ENCODE measurements around the gene OTOF.

OTOF gene

GRCh38 chr2:26515771-26516170, 37.8 kb upstream of the OTOF start:
- no peak overlapping the region for H3K9ac ChIP-seq (ENCODE audit: low read depth, low read length)
- H3K4me1 ChIP-seq (ENCODE audit: control insufficient read depth, insufficient read depth, low read length): no peaks in the 10 kb centered on the region
- no peak overlapping the region for H3K4me3 ChIP-seq (ENCODE audit: low read depth, low read length)
- no peaks in the 10 kb centered on the region for H3K36me3 ChIP-seq (ENCODE audit: control insufficient read depth, insufficient read depth, low read length)
- H3K9me3 ChIP-seq (ENCODE audit: control insufficient read depth, insufficient read depth, low read length): no peaks in the 10 kb centered on the region
- no peaks in the 10 kb centered on the region for H3K27me3 ChIP-seq (ENCODE audit: control insufficient read depth, insufficient read depth, low read length)

- H3K4me1 ChIP-seq (ENCODE audit: control insufficient read depth, insufficient read depth, low read length): no peaks in the 10 kb centered on the region
These were observed 36.1 kb upstream of the OTOF start for GRCh38 chr2:26514045-26514444.

GRCh38 chr2:26513261-26513660, 35.3 kb upstream of the OTOF start:
- H3K4me3 ChIP-seq (ENCODE audit: low read depth, low read length): no peak overlapping the region
- no peaks in the 10 kb centered on the region for H3K36me3 ChIP-seq (ENCODE audit: control insufficient read depth, insufficient read depth, low read length)
- H3K27me3 ChIP-seq (ENCODE audit: control insufficient read depth, insufficient read depth, low read length): no peaks in the 10 kb centered on the region
- no peak overlapping the region for H3K9ac ChIP-seq (ENCODE audit: low read depth, low read length)
- H3K9me3 ChIP-seq (ENCODE audit: control insufficient read depth, insufficient read depth, low read length): no peaks in the 10 kb centered on the region
- no peaks in the 10 kb centered on the region for H3K4me1 ChIP-seq (ENCODE audit: control insufficient read depth, insufficient read depth, low read length)

More at GRCh38 chr2:26514045-26514444, 36.1 kb upstream of the OTOF start:
- no peak overlapping the region for H3K9ac ChIP-seq (ENCODE audit: low read depth, low read length)
- no peaks in the 10 kb centered on the region for H3K27me3 ChIP-seq (ENCODE audit: control insufficient read depth, insufficient read depth, low read length)
- no peak overlapping the region for H3K4me3 ChIP-seq (ENCODE audit: low read depth, low read length)
- H3K9me3 ChIP-seq (ENCODE audit: control insufficient read depth, insufficient read depth, low read length): no peaks in the 10 kb centered on the region
- H3K36me3 ChIP-seq (ENCODE audit: control insufficient read depth, insufficient read depth, low read length): no peaks in the 10 kb centered on the region

GRCh38 chr2:26511466-26511865, 33.5 kb upstream of the OTOF start:
- no peak overlapping the region for H3K9ac ChIP-seq (ENCODE audit: low read depth, low read length)
- no peaks in the 10 kb centered on the region for H3K36me3 ChIP-seq (ENCODE audit: control insufficient read depth, insufficient read depth, low read length)
- no peaks in the 10 kb centered on the region for H3K9me3 ChIP-seq (ENCODE audit: control insufficient read depth, insufficient read depth, low read length)
- H3K27me3 ChIP-seq (ENCODE audit: control insufficient read depth, insufficient read depth, low read length): peaks cover 2% of the 10 kb centered on the region
- H3K4me3 ChIP-seq (ENCODE audit: low read depth, low read length): no peak overlapping the region
- H3K4me1 ChIP-seq (ENCODE audit: control insufficient read depth, insufficient read depth, low read length): no peaks in the 10 kb centered on the region

DNA sequence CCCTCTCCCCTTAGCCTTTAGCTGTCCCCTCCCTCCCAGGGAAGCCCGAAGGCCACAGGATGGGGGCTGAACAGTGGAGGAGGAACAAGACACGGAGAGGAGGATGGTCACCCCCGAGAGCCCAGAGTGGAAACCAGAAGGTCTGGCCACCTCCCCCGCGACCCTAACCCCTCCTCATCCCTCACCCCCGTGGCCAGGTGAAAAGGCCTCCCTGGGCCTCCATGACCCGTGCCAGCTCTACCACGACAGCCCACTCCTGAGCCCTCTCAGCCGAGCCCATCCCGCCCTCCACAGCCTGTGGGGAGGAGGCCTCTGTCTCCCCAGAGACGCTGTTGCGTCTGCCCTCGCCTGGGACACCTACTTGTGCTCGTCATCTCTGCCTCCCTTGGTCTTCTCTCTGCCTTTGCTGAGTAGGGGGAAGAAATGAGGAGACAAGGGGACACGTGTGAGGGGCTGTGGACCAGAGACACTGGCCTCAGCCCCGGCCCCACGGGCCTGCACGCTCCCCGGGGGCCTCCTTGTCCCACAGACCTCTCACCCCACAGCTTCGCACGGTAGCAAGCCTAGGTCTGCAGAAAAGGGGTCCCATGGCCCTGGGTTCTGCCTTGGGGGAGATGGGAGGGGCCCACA, 32.5 kb upstream of the OTOF start:
- Histone ChIP-seq H3K27me3 (ENCODE audit: control insufficient read depth, insufficient read depth, low read length) (peaks cover 3% of the 10 kb centered on the region), H3K9ac (ENCODE audit: low read depth, low read length) (no peak overlapping the region), H3K36me3 (ENCODE audit: control insufficient read depth, insufficient read depth, low read length) (no peaks in the 10 kb centered on the region), H3K4me1 (ENCODE audit: control insufficient read depth, insufficient read depth, low read length) (no peaks in the 10 kb centered on the region), H3K9me3 (ENCODE audit: control insufficient read depth, insufficient read depth, low read length) (no peaks in the 10 kb centered on the region), H3K4me3 (ENCODE audit: low read depth, low read length) (no peak overlapping the region)

- no peaks in the 10 kb centered on the region for H3K9me3 ChIP-seq (ENCODE audit: control insufficient read depth, insufficient read depth, low read length)
- H3K36me3 ChIP-seq (ENCODE audit: control insufficient read depth, insufficient read depth, low read length): no peaks in the 10 kb centered on the region
- no peaks in the 10 kb centered on the region for H3K4me1 ChIP-seq (ENCODE audit: control insufficient read depth, insufficient read depth, low read length)
- no peak overlapping the region for H3K4me3 ChIP-seq (ENCODE audit: low read depth, low read length)
- no peak overlapping the region for H3K9ac ChIP-seq (ENCODE audit: low read depth, low read length)
- H3K27me3 ChIP-seq (ENCODE audit: control insufficient read depth, insufficient read depth, low read length): peaks cover 12% of the 10 kb centered on the region
These were observed 31.2 kb upstream of the OTOF start for GRCh38 chr2:26509141-26509540.

DNA sequence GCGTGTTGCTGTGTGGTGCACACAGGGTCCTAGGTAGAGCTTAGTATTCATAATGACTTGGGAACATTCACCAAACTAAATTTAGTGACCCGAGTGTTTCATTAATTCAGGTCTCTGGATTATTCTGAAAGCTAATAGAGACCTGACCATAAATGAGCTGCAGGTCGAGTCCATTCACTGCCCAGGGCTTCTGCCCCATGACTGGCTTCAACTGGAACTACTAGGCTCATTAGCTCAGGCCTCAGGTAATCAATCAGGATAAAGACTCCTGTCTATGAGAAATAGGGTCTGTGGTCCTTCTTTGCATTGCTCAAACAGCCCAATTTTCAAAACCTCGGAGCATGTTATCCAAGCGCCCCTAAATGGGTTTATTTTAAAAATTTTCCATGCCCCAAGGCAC, 30.0 kb upstream of the OTOF start:
- H3K9me3 ChIP-seq (ENCODE audit: control insufficient read depth, insufficient read depth, low read length): no peaks in the 10 kb centered on the region
- H3K4me1 ChIP-seq (ENCODE audit: control insufficient read depth, insufficient read depth, low read length): peaks cover 5% of the 10 kb centered on the region
- peaks cover 16% of the 10 kb centered on the region for H3K27me3 ChIP-seq (ENCODE audit: control insufficient read depth, insufficient read depth, low read length)
- no peaks in the 10 kb centered on the region for H3K36me3 ChIP-seq (ENCODE audit: control insufficient read depth, insufficient read depth, low read length)
- H3K4me3 ChIP-seq (ENCODE audit: low read depth, low read length): no peak overlapping the region
- H3K9ac ChIP-seq (ENCODE audit: low read depth, low read length): no peak overlapping the region

- no peak overlapping the region for H3K4me3 ChIP-seq (ENCODE audit: low read depth, low read length)
- peaks cover 16% of the 10 kb centered on the region for H3K27me3 ChIP-seq (ENCODE audit: control insufficient read depth, insufficient read depth, low read length)
- peaks cover 8% of the 10 kb centered on the region for H3K4me1 ChIP-seq (ENCODE audit: control insufficient read depth, insufficient read depth, low read length)
These were observed 29.2 kb upstream of the OTOF start for GRCh38 chr2:26507088-26507487.

DNA sequence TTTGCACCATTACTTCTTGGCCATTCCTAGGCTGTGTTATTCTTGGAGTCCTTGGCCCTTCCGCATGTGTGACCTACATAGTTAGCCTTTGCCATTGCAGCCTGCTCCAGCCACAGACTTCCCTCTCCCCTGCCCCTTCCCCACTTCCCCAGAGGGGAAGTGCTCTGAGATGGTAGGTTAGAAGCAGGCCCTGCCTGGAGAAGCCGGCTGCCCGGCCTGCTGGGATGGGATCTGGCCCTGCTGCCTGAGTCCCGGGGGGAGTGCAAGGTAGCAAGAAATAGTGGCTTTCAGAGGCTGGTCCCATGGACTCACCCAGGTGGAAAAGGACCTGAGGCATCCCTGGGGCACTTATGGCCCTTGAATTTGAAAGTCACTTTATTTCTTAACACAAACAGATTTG, 28.4 kb upstream of the OTOF start:
- peaks cover 16% of the 10 kb centered on the region for H3K27me3 ChIP-seq (ENCODE audit: control insufficient read depth, insufficient read depth, low read length)
- peaks cover 8% of the 10 kb centered on the region for H3K4me1 ChIP-seq (ENCODE audit: control insufficient read depth, insufficient read depth, low read length)

More at GRCh38 chr2:26507088-26507487, 29.2 kb upstream of the OTOF start:
- Histone ChIP-seq H3K9ac (ENCODE audit: low read depth, low read length) (no peak overlapping the region), H3K36me3 (ENCODE audit: control insufficient read depth, insufficient read depth, low read length) (no peaks in the 10 kb centered on the region), H3K9me3 (ENCODE audit: control insufficient read depth, insufficient read depth, low read length) (no peaks in the 10 kb centered on the region)

GRCh38 chr2:26504002-26504401, 26.1 kb upstream of the OTOF start:
- Histone ChIP-seq H3K4me3 (ENCODE audit: low read depth, low read length) (peak overlapping the region; percentile 59), H3K9ac (ENCODE audit: low read depth, low read length) (peak overlapping the region; percentile 41), H3K36me3 (ENCODE audit: control insufficient read depth, insufficient read depth, low read length) (no peaks in the 10 kb centered on the region), H3K4me1 (ENCODE audit: control insufficient read depth, insufficient read depth, low read length) (peaks cover 8% of the 10 kb centered on the region), H3K27me3 (ENCODE audit: control insufficient read depth, insufficient read depth, low read length) (peaks cover 16% of the 10 kb centered on the region), H3K9me3 (ENCODE audit: control insufficient read depth, insufficient read depth, low read length) (no peaks in the 10 kb centered on the region)

More for the DNA sequence above, 28.4 kb upstream of the OTOF start:
- H3K36me3 ChIP-seq (ENCODE audit: control insufficient read depth, insufficient read depth, low read length): no peaks in the 10 kb centered on the region
- H3K9me3 ChIP-seq (ENCODE audit: control insufficient read depth, insufficient read depth, low read length): no peaks in the 10 kb centered on the region
- H3K4me3 ChIP-seq (ENCODE audit: low read depth, low read length): no peak overlapping the region
- H3K9ac ChIP-seq (ENCODE audit: low read depth, low read length): no peak overlapping the region

- no peaks in the 10 kb centered on the region for H3K9me3 ChIP-seq (ENCODE audit: control insufficient read depth, insufficient read depth, low read length)
- H3K9ac ChIP-seq (ENCODE audit: low read depth, low read length): peak overlapping the region; percentile 47
- peaks cover 19% of the 10 kb centered on the region for H3K27me3 ChIP-seq (ENCODE audit: control insufficient read depth, insufficient read depth, low read length)
- peak overlapping the region; percentile 59 for H3K4me3 ChIP-seq (ENCODE audit: low read depth, low read length)
- H3K4me1 ChIP-seq (ENCODE audit: control insufficient read depth, insufficient read depth, low read length): peaks cover 8% of the 10 kb centered on the region
- no peaks in the 10 kb centered on the region for H3K36me3 ChIP-seq (ENCODE audit: control insufficient read depth, insufficient read depth, low read length)
These were observed 25.4 kb upstream of the OTOF start for GRCh38 chr2:26503231-26503880.

- Histone ChIP-seq H3K27me3 (ENCODE audit: control insufficient read depth, insufficient read depth, low read length) (peaks cover 15% of the 10 kb centered on the region), H3K9ac (ENCODE audit: low read depth, low read length) (no peak overlapping the region), H3K4me1 (ENCODE audit: control insufficient read depth, insufficient read depth, low read length) (peaks cover 8% of the 10 kb centered on the region), H3K4me3 (ENCODE audit: low read depth, low read length) (no peak overlapping the region), H3K9me3 (ENCODE audit: control insufficient read depth, insufficient read depth, low read length) (no peaks in the 10 kb centered on the region), H3K36me3 (ENCODE audit: control insufficient read depth, insufficient read depth, low read length) (no peaks in the 10 kb centered on the region)
These were observed 22.5 kb upstream of the OTOF start for GRCh38 chr2:26500406-26500805.

All from iPS-15b (cell line).